Activated CD4-positive, alpha-beta T cell treated with anti-CD3 and anti-CD28 coated beads, Interleukin-2, amount 50 U/mL, for 1 hour (primary cell): Measurements from ENCODE around the gene PGBD1.
A peak's percentile ranks its signal among the peaks of the same experiment; 100 is the strongest.

Source experiments
- DNase-seq: peaks from one replicate; pipeline ENCODE4 v3.0.0-alpha.2; 2020

The PGBD1 gene

GRCh38 chr6:28281288-28282064 is at the start of gene PGBD1:
PGBD1 (plus strand) TSS chr6:28281572; CDS start chr6:28283814, 2,242 bp downstream.
- DNase-seq = peak; percentile 31

- DNase-seq = no peak
These were observed 48.6 kb upstream of the PGBD1 start for GRCh38 chr6:28232785-28233184.

GRCh38 chr6:28235912-28236452 is 45.4 kb upstream of the PGBD1 start:
- no peak for DNase-seq

GRCh38 chr6:28239636-28240035 is 41.7 kb upstream of the PGBD1 start:
- no peak for DNase-seq

- DNase-seq = no peak
These were observed 40.9 kb upstream of the PGBD1 start for GRCh38 chr6:28240471-28240870.

GRCh38 chr6:28243946-28244345 is 37.4 kb upstream of the PGBD1 start:
- DNase-seq = no peak

- no peak for DNase-seq
These were observed 36.0 kb upstream of the PGBD1 start for GRCh38 chr6:28245206-28245941.

GRCh38 chr6:28248916-28249315 is 32.5 kb upstream of the PGBD1 start:
- DNase-seq = no peak

- no peak for DNase-seq
These were observed 30.6 kb upstream of the PGBD1 start for GRCh38 chr6:28250747-28251146.

GRCh38 chr6:28251661-28252008 is 29.7 kb upstream of the PGBD1 start:
- peak; percentile 14 for DNase-seq

- peak; percentile 80 for DNase-seq
These were observed 29.1 kb upstream of the PGBD1 start, which contains the start of gene ZKSCAN4 for GRCh38 chr6:28252009-28252975. ZKSCAN4 (minus strand) TSS chr6:28252269; CDS start chr6:28251980, 289 bp downstream.

GRCh38 chr6:28254121-28254519 is 27.3 kb upstream of the PGBD1 start:
- DNase-seq = no peak

- no peak for DNase-seq
These were observed 24.3 kb upstream of the PGBD1 start for GRCh38 chr6:28257042-28257441.

- DNase-seq = peak; percentile 39
These were observed 22.2 kb upstream of the PGBD1 start, which contains the start of gene NKAPL for GRCh38 chr6:28258877-28259777. NKAPL (plus strand) TSS chr6:28259297; CDS start chr6:28259372, 75 bp downstream.

GRCh38 chr6:28263922-28264321 is 17.4 kb upstream of the PGBD1 start:
- no peak for DNase-seq

- DNase-seq = no peak
These were observed 16.5 kb upstream of the PGBD1 start for GRCh38 chr6:28264834-28265401.

- DNase-seq = no peak
These were observed 14.8 kb upstream of the PGBD1 start for GRCh38 chr6:28266563-28266961.

GRCh38 chr6:28266962-28267694 is 14.2 kb upstream of the PGBD1 start, which contains the start of gene ZSCAN26:
ZSCAN26 (plus strand) TSS chr6:28267143; CDS start chr6:28271920, 4,777 bp downstream.
- DNase-seq = peak; percentile 87

- no peak for DNase-seq
These were observed 13.7 kb upstream of the PGBD1 start for GRCh38 chr6:28267695-28268059.

- no peak for DNase-seq
These were observed 11.9 kb upstream of the PGBD1 start for GRCh38 chr6:28269492-28269891.
